Activated CD4-positive, alpha-beta T cell treated with anti-CD3 and anti-CD28 coated beads for 36 hours (primary cell): Measurements from ENCODE around the gene RGS3. TPM values are rescaled to one million over a fixed set of nuclear protein-coding genes. Genes with fewer than 3 reads are reported as not detected.

Experiments
- ATAC-seq: fragments of 200-7000 bp; cut with Tn5 transposase; one replicate; pipeline ENCODE4 v1.10.0; 2021; ENCODE audit warnings: mild to moderate bottlenecking, moderate library complexity
- CTCF ChIA-PET: fragments of 350-600 bp; sonication (Branson Sonifier 250); formaldehyde crosslinking; loops from one replicate; lab custom pipeline; 2021; ENCODE audit warnings: antibody characterized with exemption; lab: Charles Lee
- POLR2A ChIA-PET: fragments of 350-600 bp; sonication (Branson Sonifier 250); formaldehyde crosslinking; loops from one replicate; lab custom pipeline; 2021; ENCODE audit warnings: antibody characterized with exemption, inconsistent platforms; lab: Charles Lee
- DNase-seq: peaks from one replicate; pipeline ENCODE4 v3.0.0-alpha.2; 2020
- H3K27ac Mint-ChIP-seq: one replicate; pipeline ENCODE4 v1.8.0; 2021; ENCODE audit warnings: mixed read lengths
- H3K27me3 Mint-ChIP-seq: one replicate; pipeline ENCODE4 v1.8.0; 2021; ENCODE audit warnings: mixed read lengths
- H3K36me3 Mint-ChIP-seq: one replicate; pipeline ENCODE4 v1.8.0; 2021; ENCODE audit warnings: low read depth, mixed read lengths
- H3K4me1 Mint-ChIP-seq: one replicate; pipeline ENCODE4 v1.8.0; 2021; ENCODE audit warnings: mixed read lengths
- H3K4me3 Mint-ChIP-seq: one replicate; pipeline ENCODE4 v1.8.0; 2021; ENCODE audit warnings: mild to moderate bottlenecking, moderate library complexity, mixed read lengths
- H3K9me3 Mint-ChIP-seq: one replicate; pipeline ENCODE4 v1.8.0; 2021; ENCODE audit warnings: low read depth, mixed read lengths
- intact Hi-C, 2 experiments: fragments of 100-400 bp; cut with DNase I in 1 of 2; cut with micrococcal nuclease in 1 of 2; formaldehyde crosslinking; loops; one replicate each; pipeline versions ENCODE4 v1.14.2 to v1.15.1; 2022 to 2024; cut with DNase I, micrococcal nuclease
- total RNA-seq, 2 experiments: library from RNA; stranded (reverse); gene quantifications; one replicate each; pipeline ENCODE4 v1.2.3, GENCODE V29; 2021

The RGS3 gene
- total RNA-seq, 2 experiments from 2014 or later: 55.9 to 62.2 TPM

DNA sequence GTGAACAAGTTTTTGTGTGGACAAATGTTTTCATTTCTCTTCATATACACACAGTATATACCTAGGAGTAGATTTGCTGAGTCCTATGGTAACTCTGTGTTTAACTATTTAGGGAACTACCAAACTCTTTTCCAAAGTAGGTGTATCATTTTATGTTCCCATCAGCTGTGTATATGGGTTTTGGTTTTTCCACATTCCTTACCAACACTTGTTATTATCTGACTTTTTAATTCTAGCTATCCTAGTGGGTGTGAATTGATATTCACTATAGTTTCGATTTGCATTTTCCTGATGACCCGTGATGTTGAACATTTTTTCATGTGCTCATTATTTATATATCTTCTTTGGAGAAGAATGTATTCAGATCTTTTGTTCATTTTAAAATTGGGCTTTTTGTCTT lies 3.7 kb downstream of the RGS3 start:
- no peak overlapping the region for H3K27ac Mint-ChIP-seq
- no peak for ATAC-seq
- H3K9me3 Mint-ChIP-seq: peaks cover 4% of the 10 kb centered on the region
- DNase-seq: no peak
- H3K36me3 Mint-ChIP-seq: no peaks in the 10 kb centered on the region
- no peak overlapping the region for H3K4me3 Mint-ChIP-seq
- CTCF ChIA-PET: interaction anchor here (0.6 to 3.0 kb wide), 3 partner anchors 16 to 75 kb away, joined by 3 to 7 read pairs (median 3); no protein-coding TSS in a partner anchor
- H3K4me1 Mint-ChIP-seq: no peaks in the 10 kb centered on the region
- H3K27me3 Mint-ChIP-seq: no peaks in the 10 kb centered on the region
- intact Hi-C loops: no loop called here
- POLR2A ChIA-PET: interaction anchor here (0.6 kb wide), 1 partner anchor 344 kb away, joined by 4 read pairs; no protein-coding TSS in a partner anchor

DNA sequence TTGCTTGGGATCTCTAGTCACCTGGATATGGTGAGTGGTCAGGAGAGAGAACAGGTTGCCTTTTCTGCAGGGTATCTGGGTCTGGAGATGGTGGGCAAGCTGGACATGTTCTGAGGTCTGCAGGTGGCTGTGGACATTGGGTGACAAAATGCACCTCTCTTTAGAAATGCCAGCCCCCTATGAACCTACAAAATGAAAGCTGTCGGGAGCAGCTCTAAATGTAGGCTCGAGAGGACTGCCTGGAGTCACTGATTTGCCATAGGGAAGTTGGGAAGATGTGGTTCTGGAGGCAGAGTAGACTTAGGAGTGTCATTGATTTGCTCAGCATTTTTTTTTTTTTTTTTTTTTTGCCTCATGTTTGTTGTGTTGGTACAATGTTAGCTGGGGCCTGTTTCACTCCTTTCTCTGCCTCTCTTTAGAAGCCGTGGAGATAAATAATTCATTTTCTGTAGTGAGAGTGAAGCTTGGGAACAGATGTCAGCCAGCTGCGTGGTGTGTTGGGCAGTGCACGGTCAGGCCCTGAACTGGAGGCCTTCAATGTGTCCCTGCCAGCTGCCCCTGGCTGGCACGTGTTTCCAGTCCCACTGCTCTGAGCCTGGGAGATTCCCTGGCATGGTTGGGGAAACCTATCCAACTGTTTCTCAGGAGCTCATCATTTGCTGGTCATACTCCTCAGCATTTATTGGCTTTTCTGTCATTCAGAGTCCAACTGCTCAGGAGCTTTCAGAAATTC lies 5.4 kb downstream of the RGS3 start:
- DNase-seq: no peak
- intact Hi-C loops: no loop called here
- Mint-ChIP-seq H3K9me3 (peaks cover 4% of the 10 kb centered on the region), H3K36me3 (no peaks in the 10 kb centered on the region), H3K4me3 (no peak overlapping the region), H3K27me3 (no peaks in the 10 kb centered on the region), H3K27ac (no peak overlapping the region), H3K4me1 (no peaks in the 10 kb centered on the region)
- CTCF ChIA-PET: no interaction called here
- ATAC-seq: no peak
- POLR2A ChIA-PET: no interaction called here

DNA sequence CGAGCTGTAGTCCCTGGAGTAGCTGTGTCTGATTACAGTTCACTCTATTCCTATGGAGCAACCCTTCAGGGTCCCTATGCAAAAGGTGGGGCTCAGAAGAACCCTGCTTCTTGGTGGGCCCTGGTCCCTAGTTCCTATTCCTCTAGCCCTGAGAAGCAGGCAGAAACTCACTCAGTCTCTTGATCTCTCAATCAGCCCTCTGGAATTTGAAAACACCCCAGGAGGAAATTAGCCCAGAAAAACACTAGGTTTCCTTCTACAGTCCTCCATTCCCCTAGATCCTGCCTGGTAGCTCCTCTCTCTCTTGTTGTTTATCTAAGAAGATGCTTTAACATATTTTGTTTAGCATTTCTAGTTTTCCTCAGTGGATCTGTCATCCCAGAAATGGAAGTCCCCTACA lies 7.6 kb downstream of the RGS3 start:
- no peaks in the 10 kb centered on the region for H3K4me1 Mint-ChIP-seq
- H3K9me3 Mint-ChIP-seq: peaks cover 4% of the 10 kb centered on the region
- ChIA-PET CTCF (interaction anchor here (0.7 to 1.4 kb wide), 7 partner anchors 9 to 669 kb away, joined by 3 to 5 read pairs (median 4); no protein-coding TSS in a partner anchor), POLR2A (interaction anchor here (0.7 kb wide), 2 partner anchors 62 to 172 kb away, joined by 6 to 8 read pairs; no protein-coding TSS in a partner anchor)
- H3K4me3 Mint-ChIP-seq: no peak overlapping the region
- ATAC-seq: no peak
- DNase-seq: no peak
- H3K27ac Mint-ChIP-seq: no peak overlapping the region
- no peaks in the 10 kb centered on the region for H3K27me3 Mint-ChIP-seq
- H3K36me3 Mint-ChIP-seq: no peaks in the 10 kb centered on the region
- intact Hi-C loops: no loop called here

DNA sequence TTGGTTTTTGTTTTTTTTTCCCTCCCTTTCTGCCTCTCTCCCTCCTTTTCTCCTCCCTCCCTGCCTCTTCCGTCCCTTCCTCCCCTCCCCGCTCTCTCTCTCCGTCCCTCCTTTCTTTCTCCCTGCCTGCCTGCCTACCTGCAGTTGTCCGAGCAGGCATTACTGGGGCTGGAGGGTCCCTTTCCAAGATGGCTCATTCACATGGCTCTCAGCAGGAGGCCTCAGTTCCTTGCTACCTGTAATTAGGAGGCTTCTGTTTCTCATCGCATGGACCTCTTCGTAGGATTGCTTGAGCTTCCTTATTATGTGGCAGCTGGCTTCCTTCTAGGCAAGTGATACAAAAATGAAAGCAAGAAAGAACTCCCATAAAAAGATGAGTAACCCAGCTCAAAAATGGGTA lies 8.0 kb downstream of the RGS3 start:
- Mint-ChIP-seq H3K36me3 (no peaks in the 10 kb centered on the region), H3K27me3 (no peaks in the 10 kb centered on the region), H3K4me1 (no peaks in the 10 kb centered on the region), H3K9me3 (peaks cover 4% of the 10 kb centered on the region), H3K4me3 (no peak overlapping the region), H3K27ac (no peak overlapping the region)
- ATAC-seq (no peak), DNase-seq (no peak)
- intact Hi-C loops: no loop called here
- CTCF ChIA-PET: interaction anchor here (0.7 to 1.4 kb wide), 6 partner anchors 24 to 187 kb away, joined by 3 to 5 read pairs (median 4); no protein-coding TSS in a partner anchor
- POLR2A ChIA-PET: interaction anchor here (0.7 kb wide), 2 partner anchors 61 to 172 kb away, joined by 6 to 8 read pairs; no protein-coding TSS in a partner anchor

DNA sequence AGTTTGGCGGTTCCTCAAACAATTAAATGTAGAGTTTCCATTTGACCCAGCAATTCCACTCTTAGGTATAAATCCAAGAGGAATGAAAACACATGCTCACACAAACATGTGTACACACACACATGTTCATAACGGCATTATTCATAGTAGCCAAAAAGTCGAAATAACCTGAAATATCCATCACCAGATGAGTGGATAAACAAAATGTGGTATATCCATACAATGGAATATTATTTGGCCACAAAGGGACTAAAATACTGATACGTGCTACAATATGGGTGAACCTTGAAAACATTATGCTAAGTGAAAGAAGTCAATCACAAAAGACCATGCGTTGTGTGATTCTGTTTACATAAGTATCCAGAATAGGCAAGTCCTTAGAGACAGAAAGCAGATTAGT lies 8.7 kb downstream of the RGS3 start:
- POLR2A ChIA-PET: no interaction called here
- intact Hi-C loops: no loop called here
- H3K27ac Mint-ChIP-seq: no peak overlapping the region
- H3K4me3 Mint-ChIP-seq: no peak overlapping the region
- no peaks in the 10 kb centered on the region for H3K27me3 Mint-ChIP-seq
- no peaks in the 10 kb centered on the region for H3K36me3 Mint-ChIP-seq
- no peak for DNase-seq
- CTCF ChIA-PET: interaction anchor here (0.7 kb wide), 1 partner anchor 40 kb away, joined by 4 read pairs; no protein-coding TSS in a partner anchor
- no peak for ATAC-seq
- peaks cover 4% of the 10 kb centered on the region for H3K9me3 Mint-ChIP-seq
- H3K4me1 Mint-ChIP-seq: no peaks in the 10 kb centered on the region

DNA sequence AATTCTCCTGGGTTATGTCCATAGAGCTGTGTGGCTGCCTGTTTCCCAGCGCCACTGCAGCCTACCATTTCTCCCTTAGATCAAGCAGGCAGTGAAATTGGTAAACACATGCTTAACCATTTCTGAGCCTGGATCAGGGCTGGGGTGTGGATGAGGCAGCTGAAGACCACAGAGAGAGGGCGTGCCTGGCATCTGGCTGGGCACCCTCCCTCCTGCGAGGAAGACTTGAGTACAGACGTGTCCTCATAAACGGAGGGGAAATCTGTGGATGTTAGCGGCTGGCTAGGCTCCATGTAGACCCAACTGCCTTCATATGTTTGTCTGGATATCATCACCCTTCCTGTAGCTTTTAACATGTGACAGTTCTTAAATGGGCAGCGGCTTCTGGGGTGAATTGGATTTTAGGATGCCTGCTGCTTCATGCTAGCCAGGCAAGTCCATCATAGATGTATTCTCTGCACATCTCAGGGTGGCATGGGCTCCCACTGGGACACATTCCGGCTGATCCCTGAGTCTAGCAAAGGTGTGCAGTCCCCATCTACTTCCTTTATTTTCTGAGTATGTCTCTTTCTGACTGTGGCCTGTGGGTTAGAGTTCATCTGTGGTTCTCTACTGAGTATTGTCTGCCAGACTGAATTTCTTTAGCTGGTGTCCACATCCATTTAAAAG lies 11.0 kb downstream of the RGS3 start:
- H3K4me3 Mint-ChIP-seq: no peak overlapping the region
- DNase-seq: no peak
- no peak for ATAC-seq
- no peak overlapping the region for H3K27ac Mint-ChIP-seq
- intact Hi-C loops: no loop called here
- H3K36me3 Mint-ChIP-seq: no peaks in the 10 kb centered on the region
- H3K4me1 Mint-ChIP-seq: peaks cover 8% of the 10 kb centered on the region
- ChIA-PET CTCF (interaction anchor here (0.6 to 1.5 kb wide), 3 partner anchors 117 to 230 kb away, joined by 3 read pairs; no protein-coding TSS in a partner anchor), POLR2A (interaction anchor here (0.6 kb wide), 1 partner anchor 17 kb away, joined by 5 read pairs; no protein-coding TSS in a partner anchor)
- no peaks in the 10 kb centered on the region for H3K9me3 Mint-ChIP-seq
- H3K27me3 Mint-ChIP-seq: peaks cover 1% of the 10 kb centered on the region

DNA sequence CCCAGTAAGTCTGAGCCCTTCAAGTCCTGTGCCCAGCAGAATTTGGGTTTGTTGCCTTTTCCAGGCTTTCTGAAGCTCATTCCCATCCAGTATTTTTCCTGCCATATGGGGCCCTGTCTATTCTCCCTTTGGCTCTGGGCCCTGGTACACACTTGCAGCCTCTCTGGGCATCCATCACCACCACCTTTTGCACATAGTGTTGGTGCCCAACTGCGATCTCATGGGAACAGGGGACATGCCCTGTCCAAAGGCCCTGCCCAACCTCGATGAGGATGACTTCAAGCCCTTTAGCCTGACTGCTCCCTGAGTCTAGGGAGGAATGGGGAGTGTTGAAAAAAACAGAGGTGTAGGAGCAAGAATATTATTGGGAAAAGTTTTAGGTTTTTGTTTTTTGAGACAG lies 11.5 kb downstream of the RGS3 start:
- ChIA-PET CTCF (interaction anchor here (0.6 to 1.5 kb wide), 3 partner anchors 94 to 230 kb away, joined by 3 read pairs; no protein-coding TSS in a partner anchor), POLR2A (no interaction called here)

DNA sequence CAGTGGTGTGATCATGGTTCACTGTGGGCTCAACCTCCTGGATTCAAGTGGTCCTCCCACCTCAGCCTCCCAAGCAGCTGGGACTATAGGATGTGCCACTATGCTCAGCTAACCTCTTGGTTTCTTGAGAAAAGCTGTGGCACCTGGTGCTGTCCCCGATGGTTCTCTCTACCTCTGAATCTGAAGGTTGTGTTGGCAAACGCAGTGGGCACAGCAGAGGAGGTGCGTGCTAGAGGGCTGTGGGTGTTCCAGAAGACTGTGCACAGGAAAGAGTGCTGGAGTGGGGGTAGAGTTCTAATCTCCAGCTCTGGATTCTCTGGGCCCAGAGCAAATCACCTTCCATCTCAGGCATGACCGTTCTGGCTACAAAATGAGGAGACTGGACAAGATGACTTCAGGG lies 12.5 kb downstream of the RGS3 start:
- Mint-ChIP-seq H3K4me1 (peaks cover 13% of the 10 kb centered on the region), H3K4me3 (no peak overlapping the region), H3K27me3 (peaks cover 1% of the 10 kb centered on the region), H3K27ac (no peak overlapping the region), H3K9me3 (no peaks in the 10 kb centered on the region), H3K36me3 (no peaks in the 10 kb centered on the region)
- DNase-seq (no peak), ATAC-seq (no peak)
- ChIA-PET POLR2A (no interaction called here), CTCF (interaction anchor here (0.7 kb wide), 1 partner anchor 93 kb away, joined by 3 read pairs; no protein-coding TSS in a partner anchor)
- intact Hi-C loops: no loop called here

More for the DNA sequence above, 11.5 kb downstream of the RGS3 start:
- Mint-ChIP-seq H3K4me1 (peaks cover 13% of the 10 kb centered on the region), H3K4me3 (no peak overlapping the region), H3K27me3 (peaks cover 1% of the 10 kb centered on the region), H3K36me3 (no peaks in the 10 kb centered on the region), H3K27ac (no peak overlapping the region), H3K9me3 (no peaks in the 10 kb centered on the region)
- intact Hi-C loops: no loop called here
- no peak for ATAC-seq
- DNase-seq: no peak

DNA sequence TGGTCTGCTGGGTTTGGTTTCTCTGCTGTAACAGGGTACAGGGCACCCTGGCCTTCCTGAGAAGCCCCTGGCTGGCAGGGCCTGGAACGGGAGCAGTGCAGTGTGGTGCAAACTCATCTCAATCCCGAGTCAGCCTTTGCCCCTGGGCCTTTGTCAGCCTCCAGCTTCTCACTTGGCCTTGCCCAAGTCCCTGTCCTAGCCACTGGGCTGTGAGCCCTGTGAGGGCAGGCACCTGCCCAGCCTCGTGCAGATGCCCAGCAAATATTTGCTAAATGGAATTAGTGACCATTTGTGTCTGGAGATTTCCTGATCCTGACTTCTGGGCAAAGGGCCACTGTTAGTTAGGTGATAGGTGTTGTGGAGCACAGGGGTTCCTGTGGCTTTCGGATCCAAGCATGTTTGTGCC lies 13.0 kb downstream of the RGS3 start:
- H3K4me1 Mint-ChIP-seq: peaks cover 13% of the 10 kb centered on the region
- no peaks in the 10 kb centered on the region for H3K36me3 Mint-ChIP-seq
- no peak overlapping the region for H3K4me3 Mint-ChIP-seq
- no peaks in the 10 kb centered on the region for H3K9me3 Mint-ChIP-seq
- intact Hi-C loops: no loop called here
- POLR2A ChIA-PET: no interaction called here
- no peak overlapping the region for H3K27ac Mint-ChIP-seq
- H3K27me3 Mint-ChIP-seq: peaks cover 1% of the 10 kb centered on the region
- no peak for ATAC-seq
- no peak for DNase-seq
- CTCF ChIA-PET: interaction anchor here (0.9 kb wide), 1 partner anchor 105 kb away, joined by 3 read pairs; no protein-coding TSS in a partner anchor

DNA sequence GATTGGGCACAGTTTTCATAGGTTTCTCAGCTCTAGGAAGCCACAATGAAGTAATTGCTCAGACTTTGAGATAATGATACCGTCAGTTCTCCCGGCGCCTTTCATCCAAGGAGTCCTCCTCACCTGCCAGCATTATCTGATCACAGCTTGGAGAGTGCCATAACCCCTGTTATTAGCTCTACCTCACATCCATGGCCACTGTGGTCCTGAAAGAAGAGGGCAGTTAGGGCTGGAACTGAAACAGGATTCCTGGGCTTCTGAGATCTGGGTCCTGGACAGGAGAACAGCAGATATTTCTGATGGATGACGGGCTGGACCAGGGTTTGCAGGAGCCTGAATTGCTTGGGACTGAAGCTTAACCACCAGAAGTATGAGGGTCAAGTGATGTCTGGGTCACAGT lies 13.5 kb downstream of the RGS3 start:
- CTCF ChIA-PET: interaction anchor here (0.9 to 1.0 kb wide), 3 partner anchors 12 to 105 kb away, joined by 3 read pairs; no protein-coding TSS in a partner anchor

DNA sequence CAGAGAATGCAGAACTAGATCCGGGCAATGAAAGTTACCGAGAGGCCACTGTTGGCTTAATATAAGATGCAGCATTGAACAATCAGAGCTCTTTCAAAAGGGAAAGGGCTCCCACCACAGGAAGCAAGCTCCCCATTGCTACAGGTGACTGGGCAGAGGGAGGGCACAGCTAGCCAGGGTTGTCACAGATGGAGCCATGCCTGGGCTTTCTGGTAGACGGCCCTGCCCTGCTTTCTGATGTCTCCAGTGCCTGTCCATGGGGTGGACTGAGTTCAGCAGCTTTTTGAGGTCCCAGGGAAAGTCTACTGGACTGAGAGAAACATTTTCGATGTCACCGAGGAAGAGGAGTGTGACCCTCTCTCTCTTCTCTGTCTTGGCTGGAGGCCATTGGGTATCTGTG lies 14.1 kb downstream of the RGS3 start:
- H3K9me3 Mint-ChIP-seq: no peaks in the 10 kb centered on the region
- peaks cover 1% of the 10 kb centered on the region for H3K27me3 Mint-ChIP-seq
- DNase-seq (no peak), ATAC-seq (no peak)
- no peak overlapping the region for H3K27ac Mint-ChIP-seq
- ChIA-PET POLR2A (no interaction called here), CTCF (interaction anchor here (1.0 kb wide), 2 partner anchors 11 to 27 kb away, joined by 3 read pairs; no protein-coding TSS in a partner anchor)
- peaks cover 13% of the 10 kb centered on the region for H3K4me1 Mint-ChIP-seq
- intact Hi-C loops: no loop called here
- no peaks in the 10 kb centered on the region for H3K36me3 Mint-ChIP-seq
- H3K4me3 Mint-ChIP-seq: no peak overlapping the region

More for the DNA sequence above, 13.5 kb downstream of the RGS3 start:
- POLR2A ChIA-PET: no interaction called here
- H3K4me1 Mint-ChIP-seq: peaks cover 13% of the 10 kb centered on the region
- H3K9me3 Mint-ChIP-seq: no peaks in the 10 kb centered on the region
- DNase-seq (no peak), ATAC-seq (no peak)
- H3K36me3 Mint-ChIP-seq: no peaks in the 10 kb centered on the region
- intact Hi-C loops: no loop called here
- H3K27me3 Mint-ChIP-seq: peaks cover 1% of the 10 kb centered on the region
- H3K27ac Mint-ChIP-seq: no peak overlapping the region
- no peak overlapping the region for H3K4me3 Mint-ChIP-seq
